SIG-M5 treated with dmso at 0.1 percent for 504 hours (cell line): ENCODE results near the gene PLP1.
A peak's percentile ranks its signal among the peaks of the same experiment; 100 is the strongest.
"Not testable (repeated sequence)": the region's sequence is repeated elsewhere in the genome, so short reads cannot be mapped to it uniquely, and the experiment has no call there.

ENCODE experiments used
- DNase-seq: peaks from one replicate; lab custom pipeline; 2025; ENCODE audit not compliant: unreplicated experiment; lab: John Stamatoyannopoulos, UW

Gene PLP1

DNA sequence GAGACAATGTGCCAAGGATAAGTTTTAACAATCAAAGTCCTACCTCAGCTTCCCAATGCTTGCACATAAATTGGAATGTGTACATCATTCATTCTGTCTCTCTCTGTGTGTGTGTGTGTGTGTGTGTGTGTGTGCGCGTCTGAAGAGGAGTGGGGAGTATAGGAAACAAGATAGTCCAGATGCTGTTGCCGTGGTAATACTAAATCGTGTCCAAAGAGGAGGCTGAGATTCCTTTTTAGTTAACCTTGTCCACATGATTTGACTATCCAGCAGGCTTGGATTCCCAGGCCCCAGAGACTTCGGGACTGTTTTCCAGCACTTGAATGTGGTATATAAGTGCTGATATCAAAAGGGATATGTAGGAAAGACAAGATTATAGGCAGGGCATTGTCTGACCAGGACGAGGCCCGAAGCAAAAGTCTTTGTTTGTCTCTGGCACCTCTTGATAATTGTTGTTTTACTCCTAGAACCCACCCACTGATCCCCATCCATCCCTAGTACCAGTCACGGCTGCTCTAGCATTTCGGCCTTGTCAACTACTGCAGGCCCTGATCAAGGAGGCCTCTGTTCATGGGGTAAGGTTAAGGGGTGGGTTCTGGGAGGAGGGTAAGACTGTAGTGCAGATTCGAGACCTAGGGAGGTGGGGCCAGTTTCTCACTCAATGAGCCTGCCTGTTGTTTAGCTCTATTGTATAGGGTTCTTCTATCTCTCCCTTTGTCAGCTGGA lies 3.9 kb downstream of the PLP1 start:
- no peak for DNase-seq

DNA sequence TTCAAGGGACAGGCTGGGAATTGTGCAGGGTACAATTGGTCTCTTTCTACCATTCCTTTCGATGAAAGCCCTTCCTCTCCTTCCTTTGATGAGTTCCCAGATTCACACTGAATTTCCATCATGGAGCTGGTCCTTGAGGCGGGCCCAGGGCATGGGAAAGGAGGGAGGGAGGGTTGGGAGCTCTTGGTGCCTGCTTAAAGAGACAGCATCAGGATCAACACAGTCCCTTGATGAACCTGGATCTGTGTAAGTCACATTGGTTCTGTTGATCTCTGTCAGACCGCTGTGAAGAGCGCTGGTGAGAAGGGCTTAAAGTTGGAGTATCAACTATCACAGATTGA lies 4.4 kb downstream of the PLP1 start:
- no peak for DNase-seq

DNA sequence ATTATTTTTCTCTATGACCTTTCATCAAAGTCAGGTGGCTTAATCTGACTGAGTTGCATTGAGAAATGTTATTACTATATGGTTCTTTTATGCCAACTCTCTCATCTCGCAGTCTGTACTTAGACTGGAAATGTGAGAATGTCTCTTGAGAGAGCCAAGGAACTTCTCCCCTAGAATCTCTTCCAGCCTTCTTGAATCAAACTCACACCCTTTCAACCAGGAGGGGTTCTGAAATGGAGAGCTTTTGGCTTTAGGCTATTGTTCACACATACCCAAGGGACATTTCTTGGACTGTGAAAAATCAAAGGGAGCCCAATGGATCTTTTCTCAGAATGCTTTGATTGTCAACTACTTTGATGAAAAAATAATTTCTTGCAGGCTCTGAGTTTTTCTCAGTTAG lies 5.1 kb downstream of the PLP1 start:
- DNase-seq: no peak

- no peak for DNase-seq
Observed at GRCh38 chrX:103782640-103783039, 6.0 kb downstream of the PLP1 start.

DNA sequence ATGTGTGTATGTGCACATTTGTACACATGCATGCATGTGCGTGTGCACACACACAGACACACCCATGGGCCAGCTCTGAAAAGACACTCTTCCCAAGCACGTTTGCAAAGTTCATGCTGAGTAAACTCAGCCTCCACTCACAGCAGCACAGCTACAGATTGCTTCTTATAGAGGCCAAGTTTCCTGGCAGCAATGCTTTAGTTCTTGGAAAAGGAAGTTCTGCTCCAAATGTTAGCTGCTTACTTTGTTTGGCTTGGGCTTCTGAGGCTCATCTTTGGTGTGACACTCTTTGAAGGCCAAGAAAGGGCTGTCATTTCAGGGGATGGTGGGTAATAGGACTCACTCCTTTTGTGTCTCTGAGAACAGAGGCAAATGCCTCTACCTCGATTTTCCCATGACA lies 6.6 kb downstream of the PLP1 start:
- no peak for DNase-seq

GRCh38 chrX:103783971-103784370 lies 7.3 kb downstream of the PLP1 start:
- DNase-seq: no peak

DNA sequence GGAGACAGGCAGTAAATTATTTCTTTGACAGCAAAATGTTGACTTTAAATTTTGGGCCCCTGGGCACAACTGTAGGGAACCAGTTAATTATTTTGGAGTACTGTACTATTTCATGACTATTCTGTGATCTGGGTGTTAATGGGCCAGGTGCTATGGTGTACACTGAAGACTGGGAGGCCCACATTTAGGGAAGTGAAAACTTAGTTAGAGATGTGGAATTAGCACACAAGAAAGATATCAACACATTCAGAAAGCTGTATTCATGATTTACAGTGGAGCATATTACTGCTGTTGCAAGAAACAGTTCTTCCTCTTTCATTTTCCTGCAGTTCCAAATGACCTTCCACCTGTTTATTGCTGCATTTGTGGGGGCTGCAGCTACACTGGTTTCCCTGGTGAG lies 12.4 kb downstream of the PLP1 start:
- DNase-seq: peak; percentile 8

DNA sequence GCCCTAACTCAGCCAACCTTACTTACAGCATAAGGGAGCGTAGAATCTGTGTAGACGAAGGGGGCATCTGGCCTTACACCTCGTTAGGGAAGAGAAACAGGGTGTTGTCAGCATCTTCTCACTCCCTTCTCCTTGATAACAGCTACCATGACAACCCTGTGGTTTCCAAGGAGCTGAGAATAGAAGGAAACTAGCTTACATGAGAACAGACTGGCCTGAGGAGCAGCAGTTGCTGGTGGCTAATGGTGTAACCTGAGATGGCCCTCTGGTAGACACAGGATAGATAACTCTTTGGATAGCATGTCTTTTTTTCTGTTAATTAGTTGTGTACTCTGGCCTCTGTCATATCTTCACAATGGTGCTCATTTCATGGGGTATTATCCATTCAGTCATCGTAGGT lies 14.6 kb downstream of the PLP1 start:
- DNase-seq: no peak

GRCh38 chrX:103791826-103792485 lies 15.3 kb downstream of the PLP1 start:
- no peak for DNase-seq

GRCh38 chrX:103792916-103793544 lies 16.4 kb downstream of the PLP1 start:
- DNase-seq: no peak

- no peak for DNase-seq
Observed at GRCh38 chrX:103793545-103793940, 16.9 kb downstream of the PLP1 start.

DNA sequence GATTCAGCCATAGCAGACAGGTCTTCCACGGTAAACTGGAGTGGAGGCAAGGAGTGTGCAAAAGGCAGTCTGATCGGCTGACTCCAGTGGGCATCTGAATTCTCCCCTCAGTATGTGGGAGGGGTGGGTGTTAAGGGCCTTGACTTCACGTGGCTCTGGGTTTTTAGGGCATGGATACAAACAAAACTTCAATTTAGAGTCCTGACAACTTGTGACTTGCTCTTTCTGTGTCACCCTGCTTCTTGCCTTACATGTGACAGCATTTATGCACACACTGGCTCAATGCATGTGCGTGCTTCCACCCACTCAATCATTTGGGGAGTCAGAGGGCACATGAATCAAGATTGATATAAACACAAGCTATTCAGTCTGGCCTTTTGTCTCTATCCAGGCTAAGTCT lies 17.5 kb downstream of the PLP1 start:
- no peak for DNase-seq

DNA sequence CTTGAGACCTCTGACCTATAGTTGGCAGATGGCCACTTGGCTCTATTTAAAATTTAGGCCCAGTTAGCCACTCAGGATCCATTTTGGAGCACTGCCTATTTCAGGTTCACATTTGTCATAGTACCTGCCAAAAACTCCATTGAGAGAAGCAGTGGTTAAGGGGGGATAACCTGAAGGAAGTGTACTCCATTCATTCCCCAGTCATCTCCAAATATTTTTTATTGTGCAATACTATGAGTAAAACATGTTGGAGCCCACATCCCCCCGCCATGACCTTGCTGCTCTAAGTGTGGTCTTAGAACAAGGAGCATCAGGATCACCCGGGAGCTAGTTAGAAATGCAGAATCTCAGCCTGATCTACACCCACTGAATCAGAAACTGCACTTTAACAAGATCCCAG lies 21.1 kb downstream of the PLP1 start:
- DNase-seq: no peak

DNA sequence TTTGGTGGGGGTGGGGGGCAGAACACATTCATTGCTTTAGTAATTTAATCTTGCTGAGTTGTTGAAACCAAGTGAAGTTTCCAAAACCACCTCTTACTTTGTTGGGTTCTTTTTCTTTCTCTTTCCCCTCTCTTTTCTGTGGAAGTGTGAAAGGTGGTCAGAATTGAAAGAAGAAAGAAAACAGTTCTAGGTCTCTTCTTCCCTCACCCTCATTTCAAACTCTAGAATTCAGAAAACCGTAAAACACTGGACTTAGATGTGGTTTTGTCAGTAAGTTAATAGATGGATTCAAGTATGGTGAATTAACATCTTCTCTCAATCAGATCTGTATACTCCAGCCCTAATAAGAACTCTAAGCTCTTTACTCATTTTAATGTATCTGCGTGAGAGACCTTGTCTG lies 23.7 kb downstream of the PLP1 start:
- no peak for DNase-seq

GRCh38 chrX:103805860-103806259 lies 29.2 kb downstream of the PLP1 start:
- no peak for DNase-seq

GRCh38 chrX:103806862-103807474 lies 30.3 kb downstream of the PLP1 start:
- no peak for DNase-seq

- DNase-seq: no peak
Observed at GRCh38 chrX:103811858-103812257, 35.2 kb downstream of the PLP1 start.

- not testable (repeated sequence) for DNase-seq
Observed at GRCh38 chrX:103817101-103817500, 40.5 kb downstream of the PLP1 start.

GRCh38 chrX:103817502-103817901 lies 40.9 kb downstream of the PLP1 start:
- peak; percentile 40 for DNase-seq

GRCh38 chrX:103818842-103819619 lies 42.4 kb downstream of the PLP1 start:
- no peak for DNase-seq

- not testable (repeated sequence) for DNase-seq
Observed at GRCh38 chrX:103820802-103821201, 44.2 kb downstream of the PLP1 start.
